ENCODE measurements around the gene ANKRD61.
A peak's percentile ranks its signal among the peaks of the same experiment; 100 is the strongest.
"Not testable (repeated sequence)": the region's sequence is repeated elsewhere in the genome, so short reads cannot be mapped to it uniquely, and the experiment has no call there.

The ANKRD61 gene

DNA sequence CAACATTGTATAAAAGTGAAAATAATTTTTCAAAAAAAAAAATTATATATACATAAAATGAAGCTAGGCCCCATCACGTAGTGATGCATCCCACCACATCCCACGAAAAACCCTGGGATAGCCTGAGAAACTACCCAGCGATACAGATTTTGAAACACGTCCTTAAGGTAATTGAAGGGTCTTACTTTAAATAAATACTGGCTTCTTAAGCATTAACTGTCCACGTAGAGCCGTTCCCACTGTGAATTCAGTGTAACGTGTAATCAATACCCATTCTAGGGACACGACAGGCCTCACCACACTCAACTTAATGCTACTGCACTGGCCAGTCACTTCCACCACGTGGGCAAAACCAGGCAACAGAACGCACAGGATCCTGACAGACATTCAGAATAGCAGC lies 4.0 kb downstream of the ANKRD61 start:
- no peak overlapping the region for H3K4me3 ChIP-seq (ENCODE audit: low read depth, low read length)
- TF ChIP-seq, protein P1, sequence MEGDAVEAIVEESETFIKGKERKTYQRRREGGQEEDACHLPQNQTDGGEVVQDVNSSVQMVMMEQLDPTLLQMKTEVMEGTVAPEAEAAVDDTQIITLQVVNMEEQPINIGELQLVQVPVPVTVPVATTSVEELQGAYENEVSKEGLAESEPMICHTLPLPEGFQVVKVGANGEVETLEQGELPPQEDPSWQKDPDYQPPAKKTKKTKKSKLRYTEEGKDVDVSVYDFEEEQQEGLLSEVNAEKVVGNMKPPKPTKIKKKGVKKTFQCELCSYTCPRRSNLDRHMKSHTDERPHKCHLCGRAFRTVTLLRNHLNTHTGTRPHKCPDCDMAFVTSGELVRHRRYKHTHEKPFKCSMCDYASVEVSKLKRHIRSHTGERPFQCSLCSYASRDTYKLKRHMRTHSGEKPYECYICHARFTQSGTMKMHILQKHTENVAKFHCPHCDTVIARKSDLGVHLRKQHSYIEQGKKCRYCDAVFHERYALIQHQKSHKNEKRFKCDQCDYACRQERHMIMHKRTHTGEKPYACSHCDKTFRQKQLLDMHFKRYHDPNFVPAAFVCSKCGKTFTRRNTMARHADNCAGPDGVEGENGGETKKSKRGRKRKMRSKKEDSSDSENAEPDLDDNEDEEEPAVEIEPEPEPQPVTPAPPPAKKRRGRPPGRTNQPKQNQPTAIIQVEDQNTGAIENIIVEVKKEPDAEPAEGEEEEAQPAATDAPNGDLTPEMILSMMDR (IDR thresholded peaks at IDR 0.05; ENCODE audit: borderline replicate concordance, insufficient read depth, low read depth, low read length) = no peak

DNA sequence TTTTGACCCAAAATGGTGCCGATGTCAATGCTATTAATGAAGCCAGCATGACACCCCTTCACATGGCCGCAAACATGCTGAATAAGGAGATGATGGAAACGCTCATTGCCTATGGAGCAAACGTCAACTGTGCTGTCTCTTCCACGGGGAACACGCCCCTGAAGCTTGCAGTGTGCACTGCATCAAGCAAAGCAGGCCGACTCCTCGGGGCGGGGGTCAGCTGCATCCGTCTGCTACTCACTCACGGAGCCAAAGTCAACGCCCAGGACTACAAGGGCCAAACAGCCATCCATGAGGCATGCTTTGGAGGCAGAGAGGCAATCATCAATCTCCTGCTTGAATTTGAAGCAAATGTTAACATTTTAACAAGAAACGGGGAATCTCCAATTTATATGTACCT lies 4.5 kb downstream of the ANKRD61 start:
- H3K4me3 ChIP-seq (ENCODE audit: low read depth, low read length) = no peak overlapping the region
- TF ChIP-seq, protein P1 (IDR thresholded peaks at IDR 0.05; ENCODE audit: borderline replicate concordance, insufficient read depth, low read depth, low read length) = no peak

DNA sequence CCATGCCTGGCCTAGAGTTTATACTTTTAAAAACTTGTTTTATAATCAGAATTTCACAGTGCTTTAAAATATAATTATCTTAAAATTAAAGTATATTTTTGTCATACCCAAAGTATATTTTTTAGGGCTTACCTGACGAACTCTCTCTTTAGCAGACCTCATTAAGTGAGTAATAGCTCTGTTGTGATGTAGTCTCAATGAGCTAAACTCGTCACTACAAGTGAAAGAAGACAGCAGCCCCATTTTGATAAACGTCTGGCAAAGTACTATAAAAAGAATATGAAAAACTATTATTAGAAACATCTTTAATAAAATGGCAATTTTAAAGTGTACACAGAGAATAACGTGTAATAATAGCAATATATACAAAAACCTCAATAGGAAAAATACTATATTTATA lies 18.6 kb downstream of the ANKRD61 start:
- no peak overlapping the region for H3K4me3 ChIP-seq (ENCODE audit: low read depth, low read length)
- TF ChIP-seq, protein P1 (IDR thresholded peaks at IDR 0.05; ENCODE audit: borderline replicate concordance, insufficient read depth, low read depth, low read length) = no peak

DNA sequence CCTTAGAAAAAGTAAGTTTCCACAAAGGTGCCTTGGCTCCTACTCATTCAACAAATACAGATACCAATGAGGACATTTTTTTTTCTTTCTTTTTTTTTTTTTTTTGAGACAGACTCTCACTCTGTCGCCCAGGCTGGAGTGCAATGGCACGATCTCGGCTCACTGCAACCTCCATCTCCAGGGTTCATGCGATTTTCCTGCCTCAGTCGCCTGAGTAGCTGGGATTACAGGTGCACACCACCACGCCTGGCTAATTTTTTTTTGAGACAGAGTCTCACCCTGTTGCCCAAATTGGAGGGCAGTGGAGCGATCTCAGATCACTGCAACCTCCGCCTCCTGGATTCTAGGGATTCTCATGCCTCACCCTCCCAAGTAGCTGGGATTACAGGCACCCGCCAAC lies 20.0 kb downstream of the ANKRD61 start:
- not testable (repeated sequence) for H3K4me3 ChIP-seq (ENCODE audit: low read depth, low read length)

DNA sequence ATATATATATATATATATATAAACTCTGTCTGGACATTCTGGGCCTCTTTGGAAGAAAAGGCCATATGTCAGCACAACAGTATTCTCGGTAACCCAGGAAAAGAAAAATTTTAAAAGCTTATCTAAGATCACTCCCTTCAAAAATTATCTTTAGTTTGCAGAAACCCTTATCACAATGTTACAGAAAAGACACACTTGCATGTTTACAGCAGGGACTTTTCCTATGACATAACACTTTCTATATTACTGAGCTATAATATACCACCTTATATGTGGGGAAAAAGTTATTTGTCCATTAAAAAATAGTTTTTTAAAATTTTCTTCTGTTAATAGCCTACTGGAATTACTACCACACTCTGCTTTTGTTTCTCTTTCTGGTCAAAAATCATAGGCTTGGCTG lies 25.4 kb downstream of the ANKRD61 start:
- TF ChIP-seq, protein P1 (IDR thresholded peaks at IDR 0.05; ENCODE audit: borderline replicate concordance, insufficient read depth, low read depth, low read length) = no peak
- no peak overlapping the region for H3K4me3 ChIP-seq (ENCODE audit: low read depth, low read length)

DNA sequence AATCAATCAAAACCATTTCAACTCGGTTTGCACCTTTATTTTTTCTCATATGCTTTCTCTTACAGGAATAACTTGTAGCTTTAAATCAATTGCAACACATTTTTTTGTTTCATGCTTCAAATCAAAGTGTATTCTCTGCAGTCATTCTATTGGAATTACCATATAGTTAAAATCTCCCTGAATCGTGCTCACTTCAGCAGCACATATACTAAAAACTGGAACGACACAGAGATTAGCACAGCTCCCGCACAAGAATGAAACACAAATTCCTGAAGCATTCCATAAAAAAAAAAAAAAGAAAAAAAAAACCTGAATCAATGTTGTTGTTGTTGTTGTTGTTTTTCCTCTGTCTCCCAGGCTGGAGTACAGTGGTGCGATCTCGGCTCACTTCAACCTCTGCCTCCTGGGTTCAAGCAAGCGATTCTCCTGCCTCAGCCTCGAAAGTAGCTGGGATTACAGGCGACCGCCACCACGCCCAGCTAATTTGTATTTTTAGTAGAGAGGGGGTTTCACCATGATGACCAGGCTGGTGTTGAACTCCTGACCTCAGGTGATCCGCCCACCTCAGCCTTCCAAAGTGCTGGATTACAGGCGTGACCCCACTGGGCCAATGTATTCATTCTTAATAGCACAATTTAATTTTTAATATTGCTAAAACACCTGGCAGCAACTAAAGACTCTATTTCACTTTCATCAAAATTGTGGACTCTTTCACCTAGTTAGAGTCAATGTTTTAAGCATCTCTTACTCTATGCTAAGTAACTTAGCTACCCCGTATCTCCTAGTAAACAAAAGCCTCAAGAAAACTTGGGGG lies 26.3 kb downstream of the ANKRD61 start:
- peak overlapping the region; percentile 96 for H3K4me3 ChIP-seq (ENCODE audit: low read depth, low read length)
- TF ChIP-seq, protein P1 (IDR thresholded peaks at IDR 0.05; ENCODE audit: borderline replicate concordance, insufficient read depth, low read depth, low read length) = no peak

DNA sequence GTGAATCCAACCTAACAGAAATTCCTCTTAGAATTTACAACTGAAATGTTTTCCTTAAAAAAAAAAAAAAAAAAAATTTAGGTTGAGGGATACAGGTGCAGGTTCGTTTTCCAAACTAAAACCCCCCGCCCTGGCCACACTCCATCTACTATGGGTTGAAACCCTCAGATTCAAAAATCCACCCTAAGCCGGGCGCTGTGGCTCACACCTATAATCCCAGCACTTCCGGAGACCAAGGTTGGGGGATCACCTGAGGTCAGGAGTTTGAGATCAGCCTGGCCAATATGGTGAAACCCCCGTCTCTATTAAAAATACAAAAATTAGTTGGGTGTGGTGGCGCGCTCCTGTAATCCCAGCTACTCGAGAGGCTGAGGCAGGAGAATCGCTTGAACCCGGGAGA lies 28.8 kb downstream of the ANKRD61 start:
- H3K4me3 ChIP-seq (ENCODE audit: low read depth, low read length) = not testable (repeated sequence)

DNA sequence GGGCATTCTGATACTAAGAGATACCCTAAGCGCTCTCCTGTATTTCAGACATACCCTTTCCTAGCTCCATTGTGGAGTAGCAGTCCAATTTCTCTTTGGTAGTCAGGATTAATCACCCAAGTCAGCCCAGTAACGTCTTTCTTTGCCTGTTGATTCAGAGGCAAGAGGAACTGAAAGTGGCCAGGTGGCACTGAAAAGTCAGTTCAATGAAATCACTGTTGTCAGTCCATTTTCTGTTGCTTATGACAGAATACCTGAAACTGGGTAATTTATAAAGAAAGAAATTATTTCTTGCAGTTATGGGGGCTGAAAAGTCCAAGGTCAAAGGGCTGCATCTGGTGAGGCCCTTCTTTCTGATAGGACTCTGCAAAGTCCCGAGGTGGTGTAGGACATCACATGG lies 40.2 kb downstream of the ANKRD61 start:
- H3K4me3 ChIP-seq (ENCODE audit: low read depth, low read length) = no peak overlapping the region
- TF ChIP-seq, protein P1 (IDR thresholded peaks at IDR 0.05; ENCODE audit: borderline replicate concordance, insufficient read depth, low read depth, low read length) = no peak

Data from GM12875 (cell line).